NCI-H187 (cell line): ENCODE results near the gene TPTE.
"Not testable (repeated sequence)": the region's sequence is repeated elsewhere in the genome, so short reads cannot be mapped to it uniquely, and the experiment has no call there.

Experiments used
- DNase-seq, 2 experiments: peaks; one replicate each; lab custom pipeline; 2025; lab: John Stamatoyannopoulos, UW

Gene TPTE

GRCh38 chr21:10617133-10617752 lies 95.9 kb downstream of the TPTE start:
- DNase-seq, result not testable (repeated sequence)

DNA sequence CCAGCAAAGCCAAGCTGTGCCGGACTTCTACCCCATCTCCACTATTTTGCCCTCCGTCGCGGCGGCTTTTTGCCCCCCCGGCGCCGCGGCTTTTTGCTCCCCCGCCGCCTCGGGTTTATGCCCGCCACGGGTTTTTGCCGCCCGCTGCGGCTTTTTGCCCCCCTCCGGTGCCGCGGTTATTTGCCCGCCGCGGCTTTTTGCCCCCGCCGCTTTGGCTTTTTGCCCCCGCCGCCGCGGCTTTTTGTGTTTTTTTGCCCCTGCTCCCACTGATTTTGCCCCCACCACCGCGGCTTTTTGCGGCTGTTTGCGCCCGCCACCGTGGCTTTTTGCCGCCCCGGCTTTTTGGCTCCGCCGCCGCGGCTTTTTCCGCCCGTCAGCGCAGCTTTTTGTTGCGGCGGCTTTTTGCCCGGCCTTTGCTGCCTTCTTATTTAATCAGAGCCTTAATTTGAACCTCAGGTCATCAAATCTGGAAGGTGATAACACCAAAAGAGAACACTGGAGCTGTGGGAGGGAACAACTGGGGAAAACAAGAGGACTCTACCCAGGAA lies 106.0 kb downstream of the TPTE start:
- no peak for DNase-seq

DNA sequence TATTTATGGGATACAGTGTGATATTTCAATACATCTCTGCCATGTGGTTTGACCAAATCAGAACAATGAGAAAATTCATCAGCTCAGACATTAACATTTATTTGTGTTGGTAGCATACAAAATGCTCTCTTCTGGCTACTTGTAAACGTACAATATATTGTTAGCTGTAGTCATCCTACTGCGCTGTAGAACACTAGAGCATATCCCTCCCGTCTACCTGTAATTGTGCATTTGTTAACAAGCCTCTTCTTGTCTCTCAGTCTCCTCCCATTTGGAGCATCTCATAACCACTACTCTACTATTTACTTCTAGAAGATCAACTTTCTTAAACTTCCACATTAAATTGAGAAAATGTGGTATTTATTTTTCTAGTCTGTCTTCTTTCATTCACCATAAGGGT lies 107.9 kb downstream of the TPTE start:
- not testable (repeated sequence) for DNase-seq

DNA sequence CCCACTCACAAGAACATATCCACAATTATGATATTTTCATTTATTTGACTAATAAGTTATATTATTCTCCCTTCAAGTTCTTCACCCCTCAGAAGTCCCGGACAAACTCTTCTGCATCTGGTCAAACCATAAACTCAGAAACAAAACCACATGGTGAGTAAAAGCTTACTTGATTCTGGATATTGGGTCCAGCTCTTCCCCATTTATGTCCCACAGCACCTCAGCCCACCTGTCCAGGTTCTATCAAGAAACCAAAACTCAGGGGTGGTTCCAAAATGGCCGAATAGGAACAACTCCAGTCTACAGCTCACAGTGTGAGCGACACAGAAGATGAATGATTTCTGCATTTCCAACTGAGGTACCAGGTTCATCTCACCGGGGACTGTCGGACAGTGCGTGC lies 109.4 kb downstream of the TPTE start:
- DNase-seq, result not testable (repeated sequence)

DNA sequence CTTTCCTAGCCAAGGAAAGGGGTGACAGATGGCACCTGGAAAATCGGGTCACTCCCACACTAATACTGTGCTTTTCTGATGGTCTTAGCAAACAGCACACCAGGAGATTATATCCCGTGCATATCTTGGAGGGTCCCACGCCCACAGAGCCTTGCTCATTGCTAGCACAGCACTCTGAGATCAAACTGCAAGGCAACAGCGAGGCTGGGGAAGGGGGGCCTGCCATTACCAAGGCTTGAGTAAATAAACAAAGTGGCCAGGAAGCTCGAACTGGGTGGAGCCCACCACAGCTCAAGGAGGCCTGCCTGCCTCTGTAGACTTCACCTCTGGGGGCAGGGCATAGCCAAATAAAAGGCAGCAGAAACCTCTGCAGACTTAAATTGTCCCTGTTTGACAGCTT lies 109.9 kb downstream of the TPTE start:
- DNase-seq, result not testable (repeated sequence)

DNA sequence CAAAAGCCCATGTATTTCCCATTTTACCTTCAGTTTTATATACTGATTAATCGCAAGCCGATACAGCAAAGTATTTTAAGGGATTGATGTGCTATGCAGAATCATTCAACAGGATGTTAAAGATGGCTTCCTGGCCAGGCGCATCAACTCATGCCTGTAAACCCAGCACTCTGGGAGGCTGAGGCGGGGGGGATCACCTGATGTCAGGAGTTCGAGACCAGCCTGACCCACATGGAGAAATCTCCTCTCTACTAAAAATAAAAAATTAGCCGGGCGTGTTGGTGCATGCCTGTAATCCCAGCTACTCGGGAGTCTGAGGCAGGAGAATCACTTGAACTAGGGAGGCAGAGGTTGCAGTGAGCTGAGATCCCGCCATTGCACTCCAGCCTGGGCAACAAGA lies 116.8 kb downstream of the TPTE start:
- DNase-seq, result not testable (repeated sequence)

- DNase-seq, result no peak
Observed at GRCh38 chr21:10639123-10639522, 117.7 kb downstream of the TPTE start.

DNA sequence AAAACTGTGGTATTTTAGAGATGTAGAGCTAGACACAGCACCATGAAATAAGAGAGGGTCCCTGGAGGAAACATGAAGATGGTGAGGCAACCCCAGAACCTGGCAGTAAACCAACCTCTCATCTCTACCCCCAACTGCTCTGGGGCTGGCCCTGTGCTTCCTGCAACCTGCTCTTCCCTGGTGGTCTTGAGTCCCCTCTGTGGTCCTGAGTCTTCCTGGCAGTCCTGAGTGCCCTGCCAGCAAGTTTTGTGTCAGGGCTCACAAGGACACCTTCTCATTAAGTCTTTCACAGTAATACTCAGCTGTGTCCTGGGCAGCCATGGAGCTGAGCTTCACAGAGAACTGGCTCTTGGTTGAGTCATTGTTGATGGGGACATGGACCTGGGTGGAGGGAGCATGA lies 118.4 kb downstream of the TPTE start:
- not testable (repeated sequence) for DNase-seq

- no peak for DNase-seq
Observed at GRCh38 chr21:10640446-10640845, 119.1 kb downstream of the TPTE start.

- DNase-seq, result no peak
Observed at GRCh38 chr21:10641107-10641506, 119.7 kb downstream of the TPTE start.

DNA sequence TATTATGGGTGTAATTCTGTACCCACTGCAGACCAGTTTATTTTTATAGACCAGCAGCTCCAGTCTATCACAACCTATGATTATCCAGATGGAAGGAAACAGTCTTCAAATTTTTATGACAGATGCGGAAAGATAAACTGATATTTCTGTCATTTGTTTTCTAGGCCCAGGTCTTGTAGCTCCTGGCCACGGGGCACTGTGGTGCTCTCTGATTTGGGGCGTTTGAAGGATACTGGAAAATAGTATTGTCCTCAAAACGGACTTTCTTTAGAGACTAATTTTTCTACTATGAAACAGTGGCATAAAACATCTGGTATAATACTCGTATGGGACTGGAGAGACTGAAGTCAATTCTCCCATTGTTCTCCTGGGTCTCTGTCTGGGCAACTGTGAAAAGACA lies 124.3 kb downstream of the TPTE start:
- DNase-seq, result not testable (repeated sequence)

DNA sequence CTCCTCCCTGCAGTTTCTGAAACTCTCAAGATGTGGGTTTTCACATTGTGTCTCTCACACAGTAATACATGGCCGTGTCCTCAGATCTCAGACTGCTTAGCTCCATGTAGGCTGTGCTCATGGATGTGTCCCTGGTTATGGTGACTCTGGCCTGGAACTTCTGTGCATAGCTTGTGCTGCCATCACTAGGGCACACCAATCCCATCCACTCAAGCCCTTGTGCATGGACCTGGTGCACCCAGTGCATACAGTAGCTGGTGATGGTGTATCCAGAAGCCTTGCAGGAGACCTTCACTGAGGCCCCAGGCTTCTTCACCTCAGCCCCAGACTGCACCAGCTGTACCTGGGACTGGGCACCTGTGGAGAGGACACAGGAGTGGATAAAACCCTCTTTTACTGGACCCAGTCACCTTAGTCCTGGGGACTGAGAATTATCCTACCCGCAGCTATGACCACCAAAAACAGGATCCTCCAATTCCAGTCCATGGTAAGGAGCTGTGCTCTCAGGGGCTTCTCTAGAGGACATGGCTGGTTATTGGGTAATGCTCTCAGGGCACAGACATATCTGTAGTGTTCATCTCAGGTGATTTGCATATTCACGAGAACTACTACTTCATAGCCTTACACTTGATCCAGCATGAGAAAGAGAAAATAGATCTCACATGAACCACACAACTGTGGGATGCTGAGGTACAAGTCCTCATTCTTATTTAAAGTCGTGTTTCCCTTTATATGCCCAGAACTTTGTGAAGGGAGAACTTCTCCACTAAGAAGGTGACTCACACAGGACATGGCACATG lies 128.2 kb downstream of the TPTE start:
- DNase-seq, result not testable (repeated sequence)

- DNase-seq, result not testable (repeated sequence)
Observed at GRCh38 chr21:10650297-10650696, 128.9 kb downstream of the TPTE start.
